GM06990 (cell line): ENCODE results near the gene FILIP1.

Experiments
- DNase-seq: peaks from one replicate; pipeline ENCODE4 v3.0.0-alpha.2; 2011; ENCODE audit not compliant: insufficient read length; ENCODE audit errors: extremely low read depth
- H3K27me3 ChIP-seq: replicated peaks from 2 replicates; pipeline ENCODE4 v1.6.0; 2011; ENCODE audit warnings: low read length; ENCODE audit not compliant: control insufficient read depth, insufficient read depth
- H3K36me3 ChIP-seq: 2 replicates; pipeline ENCODE4 v1.5.1; 2011; ENCODE audit warnings: low read length; ENCODE audit not compliant: control insufficient read depth, insufficient read depth
- H3K4me3 ChIP-seq: replicated peaks from 2 replicates; pipeline ENCODE4 v1.5.1; 2011; ENCODE audit warnings: low read depth, mild to moderate bottlenecking, control low read depth, low read length
- CTCF ChIP-seq: IDR thresholded peaks from 2 replicates; pipeline ENCODE4 v1.5.1; 2011; ENCODE audit warnings: low read length, control low read depth, mild to moderate bottlenecking, inconsistent platforms; ENCODE audit not compliant: insufficient read depth, poor library complexity, severe bottlenecking

Gene FILIP1

GRCh38 chr6:75493400-75494064 is at the start of gene FILIP1:
Gene FILIP1, minus strand, starts transcription at chr6:75493800. Its CDS starts 78,828 bp downstream, at chr6:75414972.
- no peak within 1 kb of the TSS for H3K4me3 ChIP-seq
- no peak for DNase-seq
- no peaks in the 10 kb centered on the region for H3K36me3 ChIP-seq
- H3K27me3 ChIP-seq: no peaks in the 10 kb centered on the region
- no peak for TF ChIP-seq CTCF

GRCh38 chr6:75543311-75543710 is 49.7 kb upstream of the FILIP1 start:
- no peak overlapping the region for H3K4me3 ChIP-seq
- TF ChIP-seq CTCF: no peak
- no peaks in the 10 kb centered on the region for H3K27me3 ChIP-seq
- no peak for DNase-seq
- no peaks in the 10 kb centered on the region for H3K36me3 ChIP-seq

- DNase-seq: no peak
- H3K27me3 ChIP-seq: no peaks in the 10 kb centered on the region
- no peaks in the 10 kb centered on the region for H3K36me3 ChIP-seq
- no peak overlapping the region for H3K4me3 ChIP-seq
- TF ChIP-seq CTCF: no peak
Measured at GRCh38 chr6:75539136-75539535, 45.5 kb upstream of the FILIP1 start.

- no peak for DNase-seq
- Histone ChIP-seq H3K4me3 (no peak overlapping the region), H3K36me3 (no peaks in the 10 kb centered on the region), H3K27me3 (no peaks in the 10 kb centered on the region)
- no peak for TF ChIP-seq CTCF
Measured at GRCh38 chr6:75532521-75532920, 38.9 kb upstream of the FILIP1 start.

GRCh38 chr6:75531174-75531573 is 37.6 kb upstream of the FILIP1 start:
- DNase-seq: no peak
- Histone ChIP-seq H3K4me3 (no peak overlapping the region), H3K27me3 (no peaks in the 10 kb centered on the region), H3K36me3 (no peaks in the 10 kb centered on the region)
- TF ChIP-seq CTCF: no peak

GRCh38 chr6:75530696-75531095 is 37.1 kb upstream of the FILIP1 start:
- no peak for DNase-seq
- Histone ChIP-seq H3K4me3 (no peak overlapping the region), H3K27me3 (no peaks in the 10 kb centered on the region), H3K36me3 (no peaks in the 10 kb centered on the region)
- TF ChIP-seq CTCF: no peak
